ENCODE measurements around the gene HIVEP3.

HIVEP3 gene

GRCh38 chr1:41511239-41511540 lies 407.5 kb downstream of the HIVEP3 start:
- intact Hi-C loops (cut with micrococcal nuclease): no loop called here
- H3K4me1 Mint-ChIP-seq (ENCODE audit: low read depth): peaks cover 7% of the 10 kb centered on the region
- no peaks in the 10 kb centered on the region for H3K9me3 Mint-ChIP-seq
- H3K4me3 Mint-ChIP-seq: no peak overlapping the region
- no peaks in the 10 kb centered on the region for H3K27me3 Mint-ChIP-seq
- no peak overlapping the region for H3K27ac Mint-ChIP-seq
- H3K36me3 Mint-ChIP-seq (ENCODE audit: low read depth): peaks cover 58% of the 10 kb centered on the region

GRCh38 chr1:41510531-41511238 lies 408.0 kb downstream of the HIVEP3 start:
- Mint-ChIP-seq H3K27ac (no peak overlapping the region), H3K27me3 (no peaks in the 10 kb centered on the region), H3K36me3 (ENCODE audit: low read depth) (peaks cover 58% of the 10 kb centered on the region), H3K4me1 (ENCODE audit: low read depth) (peaks cover 2% of the 10 kb centered on the region), H3K9me3 (no peaks in the 10 kb centered on the region), H3K4me3 (no peak overlapping the region)
- intact Hi-C loops (cut with micrococcal nuclease): no loop called here

- intact Hi-C loops (cut with micrococcal nuclease): no loop called here
- Mint-ChIP-seq H3K27ac (no peak overlapping the region), H3K9me3 (no peaks in the 10 kb centered on the region), H3K4me3 (no peak overlapping the region), H3K4me1 (ENCODE audit: low read depth) (no peaks in the 10 kb centered on the region), H3K36me3 (ENCODE audit: low read depth) (peaks cover 47% of the 10 kb centered on the region), H3K27me3 (no peaks in the 10 kb centered on the region)
Measured at GRCh38 chr1:41509270-41509671, 409.5 kb downstream of the HIVEP3 start.

- Mint-ChIP-seq H3K36me3 (ENCODE audit: low read depth) (peaks cover 40% of the 10 kb centered on the region), H3K9me3 (no peaks in the 10 kb centered on the region), H3K4me3 (no peak overlapping the region), H3K27me3 (no peaks in the 10 kb centered on the region), H3K4me1 (ENCODE audit: low read depth) (no peaks in the 10 kb centered on the region), H3K27ac (no peak overlapping the region)
- intact Hi-C loops (cut with micrococcal nuclease): no loop called here
Measured at GRCh38 chr1:41508290-41508689, 410.4 kb downstream of the HIVEP3 start.

- H3K36me3 Mint-ChIP-seq (ENCODE audit: low read depth): peaks cover 36% of the 10 kb centered on the region
Measured at GRCh38 chr1:41507836-41508235, 410.9 kb downstream of the HIVEP3 start.

GRCh38 chr1:41507110-41507720 lies 411.5 kb downstream of the HIVEP3 start:
- H3K4me1 Mint-ChIP-seq (ENCODE audit: low read depth): no peaks in the 10 kb centered on the region

More at GRCh38 chr1:41507836-41508235, 410.9 kb downstream of the HIVEP3 start:
- intact Hi-C loops (cut with micrococcal nuclease): no loop called here
- Mint-ChIP-seq H3K4me3 (no peak overlapping the region), H3K27ac (no peak overlapping the region), H3K27me3 (no peaks in the 10 kb centered on the region), H3K4me1 (ENCODE audit: low read depth) (no peaks in the 10 kb centered on the region), H3K9me3 (no peaks in the 10 kb centered on the region)

GRCh38 chr1:41504114-41505035 lies 414.3 kb downstream of the HIVEP3 start:
- Mint-ChIP-seq H3K27ac (no peak overlapping the region), H3K9me3 (no peaks in the 10 kb centered on the region), H3K36me3 (ENCODE audit: low read depth) (peaks cover 4% of the 10 kb centered on the region), H3K4me3 (no peak overlapping the region), H3K27me3 (no peaks in the 10 kb centered on the region), H3K4me1 (ENCODE audit: low read depth) (no peaks in the 10 kb centered on the region)
- intact Hi-C loops (cut with micrococcal nuclease): no loop called here

More at GRCh38 chr1:41507110-41507720, 411.5 kb downstream of the HIVEP3 start:
- H3K4me3 Mint-ChIP-seq: no peak overlapping the region
- H3K9me3 Mint-ChIP-seq: no peaks in the 10 kb centered on the region
- H3K27ac Mint-ChIP-seq: no peak overlapping the region
- intact Hi-C loops (cut with micrococcal nuclease): no loop called here
- H3K36me3 Mint-ChIP-seq (ENCODE audit: low read depth): peaks cover 29% of the 10 kb centered on the region
- no peaks in the 10 kb centered on the region for H3K27me3 Mint-ChIP-seq

GRCh38 chr1:41503538-41504113 lies 415.1 kb downstream of the HIVEP3 start:
- H3K4me1 Mint-ChIP-seq (ENCODE audit: low read depth): no peaks in the 10 kb centered on the region
- no peaks in the 10 kb centered on the region for H3K36me3 Mint-ChIP-seq (ENCODE audit: low read depth)
- H3K27me3 Mint-ChIP-seq: no peaks in the 10 kb centered on the region
- H3K27ac Mint-ChIP-seq: no peak overlapping the region
- intact Hi-C loops (cut with micrococcal nuclease): no loop called here
- no peaks in the 10 kb centered on the region for H3K9me3 Mint-ChIP-seq
- H3K4me3 Mint-ChIP-seq: no peak overlapping the region

GRCh38 chr1:41502912-41503311 lies 415.8 kb downstream of the HIVEP3 start:
- Mint-ChIP-seq H3K4me3 (no peak overlapping the region), H3K27me3 (no peaks in the 10 kb centered on the region), H3K9me3 (no peaks in the 10 kb centered on the region), H3K4me1 (ENCODE audit: low read depth) (no peaks in the 10 kb centered on the region), H3K27ac (no peak overlapping the region), H3K36me3 (ENCODE audit: low read depth) (no peaks in the 10 kb centered on the region)
- intact Hi-C loops (cut with micrococcal nuclease): no loop called here

- Mint-ChIP-seq H3K36me3 (ENCODE audit: low read depth) (no peaks in the 10 kb centered on the region), H3K4me3 (no peak overlapping the region), H3K27ac (no peak overlapping the region), H3K4me1 (ENCODE audit: low read depth) (no peaks in the 10 kb centered on the region), H3K9me3 (no peaks in the 10 kb centered on the region), H3K27me3 (peaks cover 9% of the 10 kb centered on the region)
- intact Hi-C loops (cut with micrococcal nuclease): no loop called here
Measured at GRCh38 chr1:41501581-41501980, 417.1 kb downstream of the HIVEP3 start.

GRCh38 chr1:41500781-41501518 lies 417.8 kb downstream of the HIVEP3 start:
- H3K27me3 Mint-ChIP-seq: peaks cover 14% of the 10 kb centered on the region
- intact Hi-C loops (cut with micrococcal nuclease): no loop called here
- H3K36me3 Mint-ChIP-seq (ENCODE audit: low read depth): no peaks in the 10 kb centered on the region
- no peaks in the 10 kb centered on the region for H3K4me1 Mint-ChIP-seq (ENCODE audit: low read depth)
- H3K27ac Mint-ChIP-seq: no peak overlapping the region
- no peak overlapping the region for H3K4me3 Mint-ChIP-seq
- no peaks in the 10 kb centered on the region for H3K9me3 Mint-ChIP-seq

GRCh38 chr1:41500378-41500777 lies 418.3 kb downstream of the HIVEP3 start:
- Mint-ChIP-seq H3K9me3 (no peaks in the 10 kb centered on the region), H3K36me3 (ENCODE audit: low read depth) (no peaks in the 10 kb centered on the region), H3K4me3 (no peak overlapping the region), H3K4me1 (ENCODE audit: low read depth) (peaks cover 5% of the 10 kb centered on the region), H3K27ac (no peak overlapping the region), H3K27me3 (peaks cover 20% of the 10 kb centered on the region)
- intact Hi-C loops (cut with micrococcal nuclease): no loop called here

- no peak overlapping the region for H3K4me3 Mint-ChIP-seq
- H3K9me3 Mint-ChIP-seq: no peaks in the 10 kb centered on the region
- H3K36me3 Mint-ChIP-seq (ENCODE audit: low read depth): no peaks in the 10 kb centered on the region
- intact Hi-C loops (cut with micrococcal nuclease): no loop called here
- no peak overlapping the region for H3K27ac Mint-ChIP-seq
- H3K27me3 Mint-ChIP-seq: peaks cover 28% of the 10 kb centered on the region
- peaks cover 12% of the 10 kb centered on the region for H3K4me1 Mint-ChIP-seq (ENCODE audit: low read depth)
Measured at GRCh38 chr1:41499591-41499990, 419.1 kb downstream of the HIVEP3 start.
